Retinal pigment epithelial cell (primary cell): ENCODE data around the gene KIF22.

Experiments used
- DNase-seq: peaks from one replicate; pipeline ENCODE4 v3.0.0-alpha.2; 2010; ENCODE audit warnings: low read depth
- H3K4me3 ChIP-seq: 2 replicates; pipeline ENCODE4 v1.5.1; 2011; ENCODE audit warnings: mild to moderate bottlenecking, low read length, control low read depth, moderate library complexity
- CTCF ChIP-seq: conservative IDR thresholded peaks from 2 replicates; pipeline ENCODE4 v1.5.1; 2011; ENCODE audit warnings: low read depth, low read length, control low read depth, inconsistent platforms

The KIF22 gene

GRCh38 chr16:29815032-29815721 lies 24.6 kb downstream of the KIF22 start:
- peak overlapping the region; percentile 84 for H3K4me3 ChIP-seq
- TF ChIP-seq CTCF: no peak
- no peak for DNase-seq

- peak; percentile 86 for TF ChIP-seq CTCF
- H3K4me3 ChIP-seq: peak within 1 kb of the TSS; percentile 84
- DNase-seq: peak; percentile 98
These were observed 25.5 kb downstream of the KIF22 start, which contains the start of gene PAGR1 for GRCh38 chr16:29815793-29816693. PAGR1 (plus strand) TSS chr16:29816152; CDS start chr16:29816526, 374 bp downstream.

GRCh38 chr16:29816694-29817441 lies 26.3 kb downstream of the KIF22 start:
- DNase-seq: no peak

GRCh38 chr16:29818082-29818481 lies 27.5 kb downstream of the KIF22 start:
- no peak for DNase-seq
- no peak overlapping the region for H3K4me3 ChIP-seq
- TF ChIP-seq CTCF: no peak

More at GRCh38 chr16:29816694-29817441, 26.3 kb downstream of the KIF22 start:
- peak overlapping the region; percentile 84 for H3K4me3 ChIP-seq
- peak; percentile 12 for TF ChIP-seq CTCF

GRCh38 chr16:29819506-29819905 lies 29.0 kb downstream of the KIF22 start:
- TF ChIP-seq CTCF: peak; percentile 26
- DNase-seq: no peak
- H3K4me3 ChIP-seq: no peak overlapping the region

- no peak for TF ChIP-seq CTCF
- no peak for DNase-seq
- peak within 1 kb of the TSS; percentile 90 for H3K4me3 ChIP-seq
These were observed 29.7 kb downstream of the KIF22 start, which contains the start of gene MVP for GRCh38 chr16:29820271-29820701. MVP (plus strand) TSS chr16:29820462; CDS start chr16:29830550, 10,088 bp downstream.
